ENCODE results near the gene SPSB1. TPM values are rescaled to one million over a fixed set of nuclear protein-coding genes. Genes with fewer than 3 reads are reported as not detected.

Gene SPSB1
- polyA plus RNA-seq, 1 experiment, result 20.3 TPM

GRCh38 chr1:9373619-9374018 is 80.9 kb downstream of the SPSB1 start:
- H3K27me3 ChIP-seq (ENCODE audit: control insufficient read depth, insufficient read depth, low read length), result no peaks in the 10 kb centered on the region
- TF ChIP-seq CTCF (IDR thresholded peaks at IDR 0.05; ENCODE audit: low read depth, low read length), result no peak
- ChIA-PET CTCF (interaction anchor here (1.1 kb wide), 1 partner anchor 85 kb away, joined by 3 read pairs; no protein-coding TSS in a partner anchor), POLR2A (no interaction called here)
- DNase-seq (ENCODE audit: low read depth, low spot score), result no peak
- no peaks in the 10 kb centered on the region; the same call in 1 of the 2 replicates for H3K9me3 ChIP-seq (ENCODE audit: control insufficient read depth, insufficient read depth, low read length)
- no peak overlapping the region for H3K4me3 ChIP-seq (ENCODE audit: low read depth, low read length)
- no peak overlapping the region for H3K27ac ChIP-seq (ENCODE audit: low read depth, low read length)

GRCh38 chr1:9374748-9375341 is 82.2 kb downstream of the SPSB1 start:
- Histone ChIP-seq H3K27ac (ENCODE audit: low read depth, low read length) (no peak overlapping the region), H3K4me3 (ENCODE audit: low read depth, low read length) (no peak overlapping the region), H3K9me3 (ENCODE audit: control insufficient read depth, insufficient read depth, low read length) (no peaks in the 10 kb centered on the region; the same call in 1 of the 2 replicates), H3K27me3 (ENCODE audit: control insufficient read depth, insufficient read depth, low read length) (no peaks in the 10 kb centered on the region)
- no peak for DNase-seq (ENCODE audit: low read depth, low spot score)
- ChIA-PET POLR2A (interaction anchor here (1.2 kb wide), 1 partner anchor 38 kb away, joined by 3 read pairs; no protein-coding TSS in a partner anchor), CTCF (interaction anchor here (1.1 kb wide), 2 partner anchors 80 to 86 kb away, joined by 3 read pairs; no protein-coding TSS in a partner anchor)
- no peak for TF ChIP-seq CTCF (IDR thresholded peaks at IDR 0.05; ENCODE audit: low read depth, low read length)

- POLR2A ChIA-PET, result interaction anchor here (0.7 to 1.5 kb wide), 3 partner anchors 13 to 72 kb away, joined by 3 to 4 read pairs (median 4); no protein-coding TSS in a partner anchor
- TF ChIP-seq CTCF (IDR thresholded peaks at IDR 0.05; ENCODE audit: low read depth, low read length), result no peak
- Histone ChIP-seq H3K27me3 (ENCODE audit: control insufficient read depth, insufficient read depth, low read length) (no peaks in the 10 kb centered on the region), H3K4me3 (ENCODE audit: low read depth, low read length) (no peak overlapping the region), H3K27ac (ENCODE audit: low read depth, low read length) (no peak overlapping the region), H3K9me3 (ENCODE audit: control insufficient read depth, insufficient read depth, low read length) (no peaks in the 10 kb centered on the region; the same call in 1 of the 2 replicates)
- CTCF ChIA-PET, result interaction anchor here (1.1 kb wide), 1 partner anchor 79 kb away, joined by 3 read pairs; no protein-coding TSS in a partner anchor
- no peak for DNase-seq (ENCODE audit: low read depth, low spot score)
These were observed 83.2 kb downstream of the SPSB1 start for GRCh38 chr1:9375912-9376311.

- Histone ChIP-seq H3K27me3 (ENCODE audit: control insufficient read depth, insufficient read depth, low read length) (no peaks in the 10 kb centered on the region), H3K27ac (ENCODE audit: low read depth, low read length) (no peak overlapping the region), H3K9me3 (ENCODE audit: control insufficient read depth, insufficient read depth, low read length) (no peaks in the 10 kb centered on the region; the same call in 1 of the 2 replicates), H3K4me3 (ENCODE audit: low read depth, low read length) (no peak overlapping the region)
- ChIA-PET CTCF (no interaction called here), POLR2A (interaction anchor here (0.7 to 1.5 kb wide), 2 partner anchors 12 to 73 kb away, joined by 4 read pairs; no protein-coding TSS in a partner anchor)
- TF ChIP-seq CTCF (IDR thresholded peaks at IDR 0.05; ENCODE audit: low read depth, low read length), result no peak
- DNase-seq (ENCODE audit: low read depth, low spot score), result no peak
These were observed 83.7 kb downstream of the SPSB1 start for GRCh38 chr1:9376430-9376829.

- no peak for DNase-seq (ENCODE audit: low read depth, low spot score)
- CTCF ChIA-PET, result no interaction called here
- Histone ChIP-seq H3K4me3 (ENCODE audit: low read depth, low read length) (no peak overlapping the region), H3K9me3 (ENCODE audit: control insufficient read depth, insufficient read depth, low read length) (no peaks in the 10 kb centered on the region; the same call in 1 of the 2 replicates), H3K27ac (ENCODE audit: low read depth, low read length) (no peak overlapping the region), H3K27me3 (ENCODE audit: control insufficient read depth, insufficient read depth, low read length) (no peaks in the 10 kb centered on the region)
- POLR2A ChIA-PET, result interaction anchor here (1.5 kb wide), 1 partner anchor 12 kb away, joined by 4 read pairs; no protein-coding TSS in a partner anchor
- TF ChIP-seq CTCF (IDR thresholded peaks at IDR 0.05; ENCODE audit: low read depth, low read length), result no peak
These were observed 84.2 kb downstream of the SPSB1 start for GRCh38 chr1:9376886-9377333.

Measured in AG04450 (cell line).